ENCODE data around the gene PLCB1.
A peak's percentile ranks its signal among the peaks of the same experiment; 100 is the strongest.

Gene PLCB1

GRCh38 chr20:8670893-8671215 lies 538.8 kb downstream of the PLCB1 start:
- DNase-seq = no peak

GRCh38 chr20:8671370-8671961 lies 539.4 kb downstream of the PLCB1 start:
- no peak for DNase-seq

DNA sequence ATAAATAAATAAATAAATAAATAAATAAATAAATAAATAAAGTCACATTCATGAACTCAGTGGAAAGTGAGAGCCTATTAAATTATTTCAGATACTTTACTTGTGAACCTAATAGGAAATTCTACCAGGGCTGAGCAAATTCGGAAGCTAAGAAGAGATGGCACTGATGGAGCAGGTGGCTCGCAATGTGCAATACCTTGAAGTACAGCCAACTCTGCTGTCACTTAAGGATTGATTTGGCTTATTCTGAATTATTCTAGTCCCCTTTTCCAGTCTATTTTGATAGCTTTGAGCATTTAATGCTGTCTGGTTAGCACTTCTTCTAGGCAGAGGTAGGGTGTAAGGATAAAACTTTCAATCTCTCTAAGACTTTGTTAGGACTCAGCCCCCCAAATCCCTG lies 541.0 kb downstream of the PLCB1 start:
- no peak for DNase-seq

- no peak for DNase-seq
Observed at GRCh38 chr20:8675896-8676295, 543.8 kb downstream of the PLCB1 start.

DNA sequence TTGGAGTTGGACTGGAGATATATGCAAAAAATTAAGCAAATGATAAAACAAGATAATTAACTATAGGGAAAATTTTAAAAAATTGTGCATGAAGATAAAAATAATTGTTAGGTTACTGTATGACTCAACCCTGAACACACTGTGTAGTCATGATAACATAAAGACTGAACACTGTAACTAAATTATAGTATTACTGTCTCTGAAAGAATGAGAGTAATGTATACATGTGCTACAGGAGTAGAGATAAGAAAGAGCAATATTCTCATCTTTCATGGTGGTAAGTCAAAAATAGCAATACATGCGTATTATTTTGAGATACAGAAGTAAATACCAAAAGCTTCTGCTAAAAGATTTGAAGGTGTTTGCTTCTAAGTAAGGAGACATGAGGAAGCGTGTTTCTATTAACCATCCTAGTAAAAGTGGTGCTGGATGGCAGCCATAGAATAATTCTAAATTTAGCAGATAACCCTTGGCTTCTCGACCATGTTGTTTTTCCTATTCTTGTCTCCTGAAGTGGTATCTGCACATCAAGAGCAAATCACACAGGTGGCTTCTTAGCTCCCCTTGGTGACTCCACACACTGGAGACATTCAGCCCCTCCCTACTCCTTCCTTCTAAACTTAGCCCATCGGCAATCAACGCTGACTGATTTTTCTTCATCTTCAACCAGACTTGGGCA lies 546.2 kb downstream of the PLCB1 start:
- no peak for DNase-seq

DNA sequence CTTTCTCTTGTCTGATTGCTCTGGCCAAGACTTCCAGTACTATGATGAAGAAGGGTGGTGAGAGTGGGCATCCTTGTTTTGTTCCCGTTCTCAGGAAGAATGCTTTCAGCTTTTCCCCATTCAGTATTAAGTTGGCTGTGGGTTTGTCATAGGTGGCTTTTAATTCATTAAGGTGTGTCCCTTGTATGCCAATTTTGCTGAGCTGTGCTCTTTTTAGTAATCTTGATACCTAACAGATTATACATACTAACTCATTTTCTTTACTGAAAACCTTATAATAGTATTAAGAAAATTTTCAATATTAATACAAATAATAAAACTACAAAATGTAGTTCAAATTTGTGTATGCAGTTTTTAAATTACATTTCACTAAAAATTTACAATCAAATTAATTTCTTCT lies 557.3 kb downstream of the PLCB1 start:
- no peak for DNase-seq

DNA sequence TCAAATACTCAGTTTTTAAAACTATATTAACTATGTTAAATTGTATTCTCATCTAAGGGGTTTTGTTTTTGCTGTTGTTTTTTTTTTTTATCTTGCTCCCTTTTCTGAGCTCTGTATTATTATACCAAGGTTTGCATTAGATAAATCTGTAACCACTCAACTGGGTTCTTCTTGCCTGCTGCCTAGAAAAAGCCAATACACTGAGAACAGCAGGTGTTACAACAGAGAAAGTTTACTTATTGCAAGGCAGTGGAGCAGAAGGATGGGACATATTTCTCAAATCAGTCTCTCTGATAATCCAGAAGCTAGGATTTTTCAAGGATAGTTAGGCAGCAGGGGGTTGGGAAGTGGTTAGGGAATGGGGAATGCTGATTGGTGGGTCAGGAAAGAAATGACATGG lies 558.0 kb downstream of the PLCB1 start:
- no peak for DNase-seq

GRCh38 chr20:8693709-8694108 lies 561.6 kb downstream of the PLCB1 start:
- no peak for DNase-seq

DNA sequence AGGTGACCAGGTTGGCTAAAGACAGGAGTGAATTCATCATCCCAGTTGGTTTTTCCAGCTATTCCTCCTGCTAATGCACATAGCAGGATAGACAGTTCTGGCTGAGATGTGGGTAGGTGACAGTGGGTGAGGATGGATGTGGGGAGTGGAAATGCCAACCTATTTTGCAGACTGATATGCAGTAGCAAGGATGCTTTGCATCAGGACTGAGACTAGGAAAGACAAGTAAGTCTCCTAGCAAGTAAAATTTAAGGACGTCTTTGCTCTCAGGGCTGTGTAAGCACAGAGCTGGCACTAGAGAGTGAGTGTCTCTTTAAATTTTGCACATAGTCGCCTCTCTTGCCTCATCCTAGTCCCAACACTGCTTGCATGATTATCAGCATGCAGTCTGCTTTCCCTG lies 568.7 kb downstream of the PLCB1 start:
- no peak for DNase-seq

DNA sequence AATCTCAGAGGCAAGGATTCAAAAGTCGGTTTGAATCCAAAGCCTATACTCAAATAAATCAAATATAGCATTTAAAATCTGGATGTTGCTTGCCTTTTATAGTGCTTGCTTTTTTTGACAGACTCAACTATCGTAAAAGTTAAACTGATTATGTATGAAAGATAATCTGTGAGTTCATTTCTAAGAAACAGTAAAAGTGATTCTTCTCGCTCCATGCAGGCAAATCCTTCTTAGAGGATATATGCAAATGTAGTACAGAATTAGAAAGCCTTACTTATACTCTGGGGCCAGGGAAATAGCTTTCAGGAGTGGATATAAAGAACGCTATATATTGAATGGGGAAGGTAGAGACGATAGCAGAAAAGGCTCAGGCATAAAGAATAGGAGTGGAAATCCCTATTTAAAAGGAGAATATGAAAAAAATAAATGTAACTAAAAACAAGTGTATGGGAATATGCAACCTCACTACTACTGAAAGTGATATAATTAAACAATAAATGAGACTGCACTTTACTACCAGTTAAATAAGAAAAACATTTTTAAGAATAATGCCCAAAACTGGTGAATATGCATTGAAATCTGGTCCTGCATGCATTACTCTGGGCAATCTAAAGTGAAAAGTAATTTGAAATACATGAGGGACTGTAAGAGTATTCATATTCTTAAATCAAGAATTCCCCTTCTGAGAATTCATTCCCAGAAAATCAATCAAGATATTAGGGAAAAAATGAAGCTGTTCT lies 575.1 kb downstream of the PLCB1 start:
- no peak for DNase-seq

DNA sequence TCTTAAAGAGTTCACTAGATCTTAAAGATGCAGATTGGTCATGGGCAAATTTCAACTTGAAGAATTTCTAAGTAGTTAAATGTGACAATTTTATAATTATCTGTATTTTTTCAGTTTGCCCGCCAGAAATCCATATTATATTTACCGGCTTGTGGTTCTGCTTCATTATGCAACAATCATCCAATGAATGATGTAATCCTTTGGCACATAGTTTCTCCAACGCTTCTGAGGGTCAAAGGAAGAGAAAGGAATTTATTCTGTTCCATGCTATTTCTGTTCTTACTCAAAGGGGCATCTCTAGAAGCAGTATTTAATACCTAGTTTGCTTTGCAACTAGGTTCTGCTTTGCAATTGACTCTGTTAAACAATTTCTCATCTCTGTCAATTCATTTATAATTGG lies 577.6 kb downstream of the PLCB1 start:
- DNase-seq = no peak

DNA sequence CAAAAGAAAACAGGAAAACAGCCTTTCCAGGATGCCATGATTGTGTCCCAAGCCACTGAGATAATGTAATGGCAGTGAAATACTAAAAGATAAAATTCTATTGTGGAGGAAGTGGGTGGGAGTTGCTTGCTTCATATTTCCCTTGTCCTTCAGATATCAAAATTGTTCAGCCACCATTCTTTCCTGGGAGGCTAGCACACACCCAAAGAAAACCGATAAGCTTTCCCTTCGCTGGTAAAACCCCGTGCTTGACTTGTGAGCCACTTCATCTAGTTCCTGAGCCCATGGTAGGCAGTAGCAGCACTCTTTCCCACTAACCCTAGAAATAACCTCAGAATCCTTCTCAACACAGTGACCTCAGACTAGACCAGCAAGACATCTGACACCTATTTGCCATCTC lies 579.4 kb downstream of the PLCB1 start:
- no peak for DNase-seq

DNA sequence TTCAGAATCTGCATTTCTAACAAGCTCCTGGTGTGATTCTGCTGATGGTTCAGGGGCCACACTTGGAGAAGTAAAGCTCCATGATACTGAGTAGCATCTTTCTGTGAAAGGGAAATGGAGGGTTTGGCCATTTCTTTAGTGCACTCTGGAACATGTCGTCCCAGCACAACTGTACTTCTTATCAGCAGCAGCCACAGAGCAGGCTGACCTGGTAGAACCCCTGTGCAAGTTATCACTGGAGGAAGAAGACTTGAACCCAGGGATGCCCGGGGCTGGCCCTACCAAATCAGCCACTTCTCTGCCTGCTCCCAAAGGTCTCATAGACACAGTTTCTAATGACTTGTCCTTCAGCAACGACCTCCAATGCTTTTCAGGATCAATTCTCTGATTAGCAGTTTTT lies 582.1 kb downstream of the PLCB1 start:
- no peak for DNase-seq

DNA sequence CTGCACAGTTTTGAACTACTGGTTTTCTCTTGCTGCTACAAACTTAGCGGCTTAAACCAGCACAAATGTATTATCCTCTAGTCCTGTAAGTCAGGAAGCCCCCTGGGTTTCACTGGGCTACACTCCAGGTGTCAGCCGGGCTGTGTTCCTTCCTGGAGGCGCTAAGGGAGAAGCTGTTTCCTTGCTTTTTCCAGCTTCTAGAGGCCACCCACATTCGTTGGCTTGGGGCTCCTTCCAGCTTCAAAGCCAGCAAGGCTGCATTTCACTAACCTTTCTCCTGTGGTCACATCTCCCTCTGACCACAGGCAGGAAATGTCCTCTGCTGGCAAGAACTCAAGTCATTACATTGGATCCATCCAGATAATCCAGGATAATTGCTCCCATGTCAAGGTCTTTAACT lies 586.2 kb downstream of the PLCB1 start:
- no peak for DNase-seq

GRCh38 chr20:8720089-8720488 lies 588.0 kb downstream of the PLCB1 start:
- DNase-seq = no peak

DNA sequence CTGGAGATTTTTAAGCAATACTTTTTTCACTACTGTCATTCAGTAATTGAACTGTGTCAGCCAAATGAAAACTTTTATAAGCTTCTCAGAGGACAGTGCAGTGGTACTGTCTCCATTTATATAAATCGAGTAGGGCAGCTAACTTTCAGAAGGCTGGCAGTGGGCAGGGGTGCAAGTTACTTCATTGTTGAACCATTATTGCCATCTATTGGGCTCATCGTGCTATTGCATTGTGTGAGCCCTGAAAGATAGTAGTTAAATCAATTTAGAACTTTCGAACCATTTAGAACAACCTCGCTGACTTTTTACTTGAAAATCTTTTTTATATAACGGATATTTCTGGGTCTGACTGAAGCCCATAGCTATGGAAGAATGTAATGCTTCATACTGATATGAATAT lies 589.0 kb downstream of the PLCB1 start:
- DNase-seq = peak in 1 of 5 donors; percentile 5

GRCh38 chr20:8722277-8722928 lies 590.3 kb downstream of the PLCB1 start:
- peak in 2 of 5 donors; percentile 5 to 20 for DNase-seq

GRCh38 chr20:8723296-8723695 lies 591.2 kb downstream of the PLCB1 start:
- DNase-seq = no peak

- no peak for DNase-seq
Observed at GRCh38 chr20:8724884-8725283, 592.8 kb downstream of the PLCB1 start.

- no peak for DNase-seq
Observed at GRCh38 chr20:8726460-8726859, 594.4 kb downstream of the PLCB1 start.

- no peak for DNase-seq
Observed at GRCh38 chr20:8735014-8735413, 602.9 kb downstream of the PLCB1 start.

DNA sequence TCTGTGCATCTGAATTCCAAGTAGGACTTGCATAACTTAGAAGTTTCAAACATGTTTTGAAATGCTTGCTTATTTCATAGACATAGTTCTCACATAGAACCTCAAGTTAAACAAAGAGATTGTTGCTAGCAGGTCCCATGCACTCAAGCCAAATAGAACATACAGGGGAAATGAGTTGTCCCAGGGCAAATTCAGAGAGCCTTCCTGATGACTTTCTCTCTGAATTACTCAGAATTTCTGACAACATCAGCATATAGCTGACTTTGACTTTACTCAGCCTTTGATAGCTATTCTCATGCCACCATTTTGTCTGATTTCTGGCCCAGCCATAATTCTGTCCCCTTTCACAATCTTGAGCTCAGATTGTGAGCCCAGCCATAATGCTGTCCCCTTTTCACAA lies 603.6 kb downstream of the PLCB1 start:
- no peak for DNase-seq

DNA sequence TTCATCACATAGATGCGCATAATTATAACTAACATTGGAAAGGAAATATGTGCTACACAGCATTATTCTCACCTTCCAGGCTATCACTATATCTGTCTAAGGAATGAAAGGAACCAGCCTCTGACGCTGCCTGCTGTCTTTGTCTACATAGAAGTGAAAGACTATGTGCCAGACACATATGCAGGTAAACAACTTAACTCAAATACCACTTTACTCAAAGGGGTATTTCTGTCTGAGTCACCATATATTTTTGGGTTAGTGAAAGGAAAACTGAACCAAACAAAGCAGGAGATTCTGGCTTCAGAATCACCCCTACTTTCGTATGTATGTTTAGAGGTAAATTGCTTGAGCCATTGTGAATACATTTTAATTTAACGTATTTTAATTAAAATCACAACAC lies 608.2 kb downstream of the PLCB1 start:
- DNase-seq = no peak

Measured in T-helper 1 cell (primary cell).